GM21737 (cell line): ENCODE data around the gene MID1.
"Not testable (repeated sequence)": the region's sequence is repeated elsewhere in the genome, so short reads cannot be mapped to it uniquely, and the experiment has no call there.

Source experiments
- ATAC-seq: cut with Tn5 transposase; IDR thresholded peaks from one replicate; pipeline ENCODE4 v1.9.1; 2021; ENCODE audit warnings: mild to moderate bottlenecking, moderate library complexity; ENCODE audit not compliant: unreplicated experiment

MID1 gene

GRCh38 chrX:10617186-10617998, 3.0 kb downstream of the MID1 start:
- ATAC-seq: no peak

GRCh38 chrX:10615931-10616774, 4.2 kb downstream of the MID1 start:
- ATAC-seq: no peak

- ATAC-seq: no peak
Measured at GRCh38 chrX:10612215-10612614, 8.2 kb downstream of the MID1 start.

- no peak for ATAC-seq
Measured at GRCh38 chrX:10611441-10612090, 8.8 kb downstream of the MID1 start.

- ATAC-seq: no peak
Measured at GRCh38 chrX:10608099-10608498, 12.3 kb downstream of the MID1 start.

DNA sequence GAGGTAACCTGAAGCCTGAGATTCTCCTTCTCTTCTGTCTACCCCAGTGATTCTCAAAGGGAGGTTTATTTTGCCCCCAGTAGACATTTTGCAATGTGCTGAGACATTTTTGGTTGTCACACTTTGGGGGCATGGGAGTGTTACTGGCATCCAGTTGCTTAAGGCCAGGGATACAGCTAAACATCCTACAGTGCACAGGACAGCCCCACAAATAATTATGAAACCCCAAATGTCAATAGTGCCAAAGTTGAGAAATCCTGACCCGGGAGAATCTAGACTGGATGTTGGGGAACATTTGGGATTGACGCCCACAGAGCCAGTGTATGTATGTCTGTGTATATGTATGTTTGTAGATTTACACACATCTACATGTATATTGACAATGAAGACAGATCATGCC, 13.2 kb downstream of the MID1 start:
- no peak for ATAC-seq

- ATAC-seq: no peak
Measured at GRCh38 chrX:10603612-10604011, 16.8 kb downstream of the MID1 start.

- no peak for ATAC-seq
Measured at GRCh38 chrX:10602646-10603045, 17.7 kb downstream of the MID1 start.

DNA sequence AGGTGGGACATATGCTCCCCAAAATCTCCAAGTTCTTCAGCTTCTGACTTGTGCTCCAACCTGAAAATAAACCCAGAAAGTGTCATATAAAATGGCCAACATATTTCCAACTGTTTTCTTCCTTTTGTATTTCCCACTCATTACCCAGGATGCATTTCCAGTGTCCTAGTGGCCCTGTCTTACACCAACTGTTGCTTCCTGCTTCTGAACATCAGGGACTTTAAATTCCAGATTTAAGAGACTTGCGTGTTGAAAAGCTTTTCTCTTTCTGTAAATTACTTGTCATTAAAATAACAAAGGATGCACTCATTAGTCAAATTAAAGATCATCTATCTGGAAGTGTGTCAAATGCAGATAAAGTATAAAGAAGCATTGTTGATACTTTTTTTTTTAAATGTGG, 19.9 kb downstream of the MID1 start:
- no peak for ATAC-seq

DNA sequence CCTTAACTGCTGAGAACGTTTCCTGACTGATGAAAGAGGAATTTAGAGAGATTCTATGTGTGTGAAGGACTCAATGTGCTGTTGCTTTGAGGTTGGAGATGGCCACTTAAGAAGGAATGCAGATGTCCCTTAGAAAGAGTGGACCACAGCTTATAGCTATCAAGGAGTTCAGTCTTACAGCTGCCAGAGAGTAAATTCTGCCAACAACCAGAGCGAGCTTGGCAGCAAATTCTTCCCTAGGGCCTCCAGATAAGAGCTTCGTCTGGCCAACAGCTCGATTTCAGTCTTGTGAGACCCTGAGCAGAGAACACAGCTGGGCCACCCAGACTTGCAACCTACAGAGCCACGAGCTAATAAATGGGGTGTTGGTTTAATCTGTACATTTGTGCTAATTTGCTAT, 21.8 kb downstream of the MID1 start:
- no peak for ATAC-seq

- ATAC-seq: no peak
Measured at GRCh38 chrX:10597871-10598270, 22.5 kb downstream of the MID1 start.

DNA sequence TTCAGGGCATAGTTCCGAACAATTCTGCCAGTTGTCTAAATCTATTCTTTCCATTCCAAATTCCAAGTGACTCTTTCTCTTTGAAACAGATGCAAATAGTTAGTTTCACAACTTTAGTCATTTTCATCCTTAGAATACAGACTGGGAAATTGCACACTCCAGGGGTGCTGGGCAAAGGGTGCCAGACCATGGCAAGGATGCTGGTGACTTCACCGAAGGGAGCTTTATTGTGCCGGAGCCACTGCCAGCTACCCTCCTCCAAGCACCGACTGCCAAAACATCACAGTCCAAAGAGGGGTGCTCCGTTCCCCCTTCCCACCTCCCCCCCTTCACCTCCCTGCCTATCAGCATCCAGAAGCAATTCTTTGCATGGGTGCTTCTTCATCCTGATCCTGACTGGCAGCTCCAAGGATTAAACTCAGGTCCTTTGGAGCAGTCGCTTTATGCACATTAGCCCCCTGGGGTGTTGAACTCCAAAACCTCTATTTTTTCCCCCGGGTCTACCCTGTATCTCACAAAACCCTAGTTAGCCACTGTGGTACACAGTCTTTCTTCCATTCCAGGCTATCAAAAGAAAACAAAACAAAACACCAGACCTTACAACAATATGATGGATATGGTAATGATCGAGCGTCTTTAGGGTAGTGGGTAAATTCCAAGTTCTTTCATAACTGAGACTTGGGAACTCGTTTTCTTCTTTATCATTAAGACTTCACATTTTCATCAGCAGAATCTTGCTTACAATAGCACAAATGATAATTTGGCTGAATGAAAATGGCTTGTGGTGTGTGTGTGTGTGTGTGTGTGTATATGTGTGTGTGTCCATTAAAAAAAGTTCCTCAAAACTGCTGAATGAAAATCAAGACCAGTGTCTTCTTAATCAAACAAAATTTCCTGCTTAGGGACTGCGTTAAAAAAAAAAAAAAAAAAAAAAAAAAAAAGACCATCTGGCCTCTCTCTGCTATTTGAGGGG, 28.7 kb downstream of the MID1 start:
- no peak for ATAC-seq

- ATAC-seq: not testable (repeated sequence)
Measured at GRCh38 chrX:10589787-10590186, 30.6 kb downstream of the MID1 start.

- ATAC-seq: no peak
Measured at GRCh38 chrX:10589098-10589497, 31.3 kb downstream of the MID1 start.

DNA sequence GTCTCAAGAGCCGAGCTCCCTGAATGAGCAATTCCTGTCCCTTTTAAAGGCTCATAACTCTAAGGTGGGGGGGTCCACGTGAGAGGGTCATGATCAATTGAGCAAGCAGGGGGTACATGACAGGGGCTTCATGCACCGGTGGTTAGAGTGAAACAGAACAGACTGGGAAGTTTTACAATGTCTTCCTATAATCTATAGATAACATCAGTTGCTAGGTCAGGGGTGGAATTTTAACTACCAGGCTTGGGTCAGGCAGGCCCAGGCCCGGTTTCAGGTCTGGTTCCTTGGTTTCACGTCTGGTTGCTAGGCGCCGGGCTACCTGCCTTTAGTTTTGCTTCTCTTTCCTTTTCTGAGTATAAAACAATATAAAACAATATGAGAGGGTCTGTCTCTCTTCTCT, 35.5 kb downstream of the MID1 start:
- ATAC-seq: not testable (repeated sequence)

GRCh38 chrX:10582945-10583344, 37.4 kb downstream of the MID1 start:
- no peak for ATAC-seq

- no peak for ATAC-seq
Measured at GRCh38 chrX:10582215-10582733, 38.1 kb downstream of the MID1 start.

- ATAC-seq: no peak
Measured at GRCh38 chrX:10579112-10580011, 41.0 kb downstream of the MID1 start.

- no peak for ATAC-seq
Measured at GRCh38 chrX:10578527-10578926, 41.9 kb downstream of the MID1 start.
